Forelimb muscle (tissue), 1 donor: ENCODE results near the gene GNAT3. TPM values are rescaled to one million over a fixed set of nuclear protein-coding genes. Genes with fewer than 3 reads are reported as not detected.

Experiments
- DNase-seq: peaks from one replicate; pipeline ENCODE4 v3.0.0-alpha.2; 2013; ENCODE audit warnings: low read depth
- polyA plus RNA-seq: library from polyadenylated mRNA; unstranded; fragments of 120-200 nt; gene quantifications from one replicate; pipeline ENCODE4 v1.2.1, GENCODE V29; 2013; ENCODE audit not compliant: insufficient read length

Gene GNAT3
- polyA plus RNA-seq, 1 donor: 0.11 TPM

DNA sequence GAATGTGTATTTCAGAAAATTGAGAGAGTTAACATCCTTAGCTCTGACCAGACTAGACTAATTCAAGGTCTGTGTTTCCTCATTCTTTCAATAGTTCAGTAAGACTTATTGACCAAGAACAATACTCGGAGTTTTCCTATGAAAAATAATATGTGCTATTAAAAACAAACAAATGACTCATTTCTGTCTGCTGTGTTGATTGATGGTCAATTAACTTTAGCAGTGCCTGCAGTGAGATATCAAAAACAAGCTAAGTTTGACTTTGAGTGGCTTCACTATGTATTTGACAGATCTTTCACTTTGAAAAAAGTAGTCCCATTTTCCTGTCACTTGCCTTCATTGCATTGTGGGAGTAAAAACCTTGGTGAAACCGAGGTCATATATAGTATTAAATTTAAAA is 91.0 kb downstream of the GNAT3 start:
- no peak for DNase-seq

DNA sequence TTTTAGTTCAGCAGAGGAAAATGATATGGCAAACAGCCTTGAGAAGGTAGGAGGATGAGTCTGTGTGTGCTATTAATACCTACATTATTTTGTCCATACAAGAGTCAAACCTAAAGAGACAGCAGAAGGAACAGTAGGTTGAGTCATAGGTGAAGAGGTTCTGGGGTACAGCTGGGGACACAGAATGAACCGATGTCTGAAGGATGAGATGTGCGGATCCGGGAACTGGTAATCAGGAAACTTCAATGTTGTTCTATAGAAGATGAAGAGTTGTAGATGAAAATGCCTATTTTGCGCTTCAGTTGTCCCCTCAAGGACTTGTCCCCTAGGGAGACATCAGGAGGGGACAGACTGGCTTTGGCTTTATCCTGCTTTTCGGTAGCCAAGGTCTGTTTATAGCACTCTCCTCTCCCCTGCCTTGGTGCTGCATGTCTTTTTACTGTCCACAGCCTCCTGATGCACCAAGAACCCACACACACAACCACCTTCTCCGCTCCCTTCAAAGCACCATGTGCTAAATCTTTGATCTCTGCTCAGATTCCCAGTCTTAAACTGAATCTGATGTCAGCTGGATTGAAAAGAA is 94.6 kb downstream of the GNAT3 start:
- no peak for DNase-seq

GRCh38 chr7:80415522-80415921 is 96.3 kb downstream of the GNAT3 start:
- no peak for DNase-seq

DNA sequence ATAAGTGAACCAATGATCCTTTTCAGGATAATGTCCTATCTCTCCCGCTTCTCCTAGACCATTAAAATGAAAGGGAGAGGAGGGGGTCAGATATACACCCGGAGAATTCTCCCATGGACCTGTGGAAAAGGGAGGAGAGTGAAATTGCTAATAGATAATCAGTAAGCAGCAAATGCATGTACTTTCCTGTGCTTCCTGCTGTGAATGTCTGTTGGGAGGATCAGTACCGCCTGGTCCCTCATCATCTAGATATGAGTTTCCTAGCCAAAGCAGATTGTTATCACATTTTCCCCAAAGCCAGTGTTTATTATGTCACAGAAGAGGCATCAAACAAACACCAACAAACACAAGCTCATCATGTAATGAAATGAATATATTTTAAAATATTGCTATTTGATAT is 96.8 kb downstream of the GNAT3 start:
- no peak for DNase-seq

- no peak for DNase-seq
Observed at GRCh38 chr7:80414331-80414730, 97.5 kb downstream of the GNAT3 start.

- DNase-seq: no peak
Observed at GRCh38 chr7:80413383-80413945, 98.4 kb downstream of the GNAT3 start.

DNA sequence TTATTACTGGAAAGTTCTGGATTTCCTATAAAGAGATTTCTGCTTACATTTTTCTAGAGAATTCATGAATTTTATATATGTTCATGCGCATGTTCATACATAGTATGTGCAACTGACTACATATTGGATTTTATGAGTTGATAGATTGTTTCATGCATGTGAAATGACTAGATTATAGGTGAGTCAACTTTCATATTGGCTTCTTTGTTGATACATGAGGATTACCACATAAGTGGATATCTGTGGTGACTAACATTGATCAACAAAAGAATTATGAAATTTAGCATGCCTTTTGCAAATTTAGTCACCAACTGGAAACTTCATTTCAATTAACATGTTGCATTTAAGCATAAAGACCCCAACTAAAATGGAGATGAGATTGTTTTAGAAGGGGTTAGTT is 99.0 kb downstream of the GNAT3 start:
- no peak for DNase-seq

DNA sequence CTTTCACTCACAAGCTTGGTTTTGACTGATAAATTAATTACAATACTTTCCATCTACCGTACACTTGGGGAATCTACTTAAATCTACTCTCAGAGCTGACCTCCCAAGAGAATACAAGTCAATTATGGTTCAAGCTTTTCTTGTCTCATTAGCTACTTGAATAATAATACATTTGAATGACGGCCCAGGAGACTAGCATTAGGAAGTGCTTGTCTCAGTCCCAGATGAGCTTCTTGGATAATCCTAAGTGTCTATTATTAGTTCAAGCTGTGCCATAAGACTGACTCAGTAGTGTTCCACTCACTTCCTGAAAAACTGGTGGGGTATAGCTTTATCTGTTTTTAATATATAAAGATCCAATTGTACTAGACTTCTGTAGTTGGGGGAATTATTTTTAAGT is 100.2 kb downstream of the GNAT3 start:
- no peak for DNase-seq

- DNase-seq: no peak
Observed at GRCh38 chr7:80410081-80410480, 101.8 kb downstream of the GNAT3 start.

Other genes with a start within 250 kb of the GNAT3 start
- gene CD36, start 126.6 kb upstream of the GNAT3 start, polyA plus RNA-seq: 333 TPM